Measurements from ENCODE around the gene MISP3.

MISP3 gene

GRCh38 chr19:14078411-14078810 lies 5.8 kb downstream of the MISP3 start:
- no peak for DNase-seq (ENCODE audit: extremely low spot score)
- TF ChIP-seq NFRKB (IDR thresholded peaks at IDR 0.05) = no peak
- no peak for TF ChIP-seq CTBP1 (IDR thresholded peaks at IDR 0.05; ENCODE audit: borderline replicate concordance)
- no peak for TF ChIP-seq SUZ12 (IDR thresholded peaks at IDR 0.05)
- no peak for TF ChIP-seq TARDBP (IDR thresholded peaks at IDR 0.05)
- TF ChIP-seq, protein P1, sequence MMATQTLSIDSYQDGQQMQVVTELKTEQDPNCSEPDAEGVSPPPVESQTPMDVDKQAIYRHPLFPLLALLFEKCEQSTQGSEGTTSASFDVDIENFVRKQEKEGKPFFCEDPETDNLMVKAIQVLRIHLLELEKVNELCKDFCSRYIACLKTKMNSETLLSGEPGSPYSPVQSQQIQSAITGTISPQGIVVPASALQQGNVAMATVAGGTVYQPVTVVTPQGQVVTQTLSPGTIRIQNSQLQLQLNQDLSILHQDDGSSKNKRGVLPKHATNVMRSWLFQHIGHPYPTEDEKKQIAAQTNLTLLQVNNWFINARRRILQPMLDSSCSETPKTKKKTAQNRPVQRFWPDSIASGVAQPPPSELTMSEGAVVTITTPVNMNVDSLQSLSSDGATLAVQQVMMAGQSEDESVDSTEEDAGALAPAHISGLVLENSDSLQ (IDR thresholded peaks at IDR 0.05) = no peak
- no peak for TF ChIP-seq ZNF384 (IDR thresholded peaks at IDR 0.05)
- TF ChIP-seq ELF4 (IDR thresholded peaks at IDR 0.05) = no peak
- TF ChIP-seq HDGF (IDR thresholded peaks at IDR 0.05; ENCODE audit: borderline replicate concordance) = no peak
- no peak for TF ChIP-seq FOXA1 (IDR thresholded peaks at IDR 0.05)
- no peak for TF ChIP-seq BHLHE40 (IDR thresholded peaks at IDR 0.05; ENCODE audit: borderline replicate concordance)
- TF ChIP-seq ARNT (IDR thresholded peaks at IDR 0.05) = no peak
- no peak for TF ChIP-seq LEF1 (IDR thresholded peaks at IDR 0.05; ENCODE audit: borderline replicate concordance)
- CTCF ChIA-PET = interaction anchor here (0.6 to 0.9 kb wide), 2 partner anchors 18 to 197 kb away, joined by 3 to 5 read pairs; no protein-coding TSS in a partner anchor
- POLR2A ChIA-PET = interaction anchor here (1.0 kb wide), 1 partner anchor 9 kb away, joined by 4 read pairs; no protein-coding TSS in a partner anchor

- peak; percentile 96 for DNase-seq (ENCODE audit: extremely low spot score)
- ChIA-PET POLR2A (interaction anchor here (1.2 to 1.3 kb wide), 4 partner anchors 9 to 74 kb away, joined by 3 to 6 read pairs (median 4); partner anchors contain the start of genes ASF1B, IL27RA and MISP3), CTCF (interaction anchor here (0.6 kb wide), 1 partner anchor 47 kb away, joined by 3 read pairs; no protein-coding TSS in a partner anchor)
- TF ChIP-seq ELF4 (IDR thresholded peaks at IDR 0.05) = peak; percentile 82
- TF ChIP-seq ZNF384 (IDR thresholded peaks at IDR 0.05) = peak; percentile 54; the same call in 1 of the 2 replicates
- TF ChIP-seq FOXK2 (IDR thresholded peaks at IDR 0.05) = no peak
- TF ChIP-seq, protein P1 (IDR thresholded peaks at IDR 0.05) = peak; percentile 66; the same call in 1 of the 2 replicates
Measured at GRCh38 chr19:14080887-14081796, 8.6 kb downstream of the MISP3 start.

GRCh38 chr19:14081797-14082674 lies 9.4 kb downstream of the MISP3 start:
- no peak for TF ChIP-seq CTBP1 (IDR thresholded peaks at IDR 0.05; ENCODE audit: borderline replicate concordance)
- TF ChIP-seq BHLHE40 (IDR thresholded peaks at IDR 0.05; ENCODE audit: borderline replicate concordance) = no peak
- no peak for DNase-seq (ENCODE audit: extremely low spot score)
- ChIA-PET POLR2A (interaction anchor here (1.1 to 1.3 kb wide), 3 partner anchors 10 to 76 kb away, joined by 3 to 6 read pairs (median 3); partner anchors contain the start of genes ASF1B, MISP3 and RFX1), CTCF (interaction anchor here (0.6 to 2.3 kb wide), 4 partner anchors 9 to 182 kb away, joined by 3 to 8 read pairs (median 3); no protein-coding TSS in a partner anchor)

DNA sequence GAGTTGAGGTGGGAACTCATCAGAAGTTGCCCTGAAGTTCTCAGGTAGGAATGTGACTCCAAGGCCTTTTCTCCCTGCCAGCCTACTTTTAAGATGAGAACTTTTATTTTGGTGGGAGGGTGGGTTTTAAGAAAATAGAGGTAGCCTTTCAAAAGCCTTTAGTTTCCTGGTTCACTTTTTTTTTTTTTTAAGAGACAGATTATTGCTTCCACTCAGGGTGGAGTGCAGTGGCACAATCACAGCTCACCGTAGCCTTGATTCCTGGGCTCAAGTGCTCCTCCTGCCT lies 10.0 kb downstream of the MISP3 start:
- POLR2A ChIA-PET = interaction anchor here (1.1 kb wide), 1 partner anchor 77 kb away, joined by 3 read pairs; the partner anchor contains the start of gene RFX1
- DNase-seq (ENCODE audit: extremely low spot score) = no peak
- no peak for TF ChIP-seq SP1 (IDR thresholded peaks at IDR 0.05)
- no peak for TF ChIP-seq ARNT (IDR thresholded peaks at IDR 0.05)
- no peak for TF ChIP-seq CTBP1 (IDR thresholded peaks at IDR 0.05; ENCODE audit: borderline replicate concordance)
- TF ChIP-seq LEF1 (IDR thresholded peaks at IDR 0.05; ENCODE audit: borderline replicate concordance) = no peak
- no peak for TF ChIP-seq BHLHE40 (IDR thresholded peaks at IDR 0.05; ENCODE audit: borderline replicate concordance)
- no peak for TF ChIP-seq FOXM1 (IDR thresholded peaks at IDR 0.05; ENCODE audit: borderline replicate concordance)
- TF ChIP-seq L3MBTL2 (conservative IDR thresholded peaks at IDR 0.05) = no peak
- no peak for TF ChIP-seq ELF4 (IDR thresholded peaks at IDR 0.05)
- CTCF ChIA-PET = interaction anchor here (0.6 to 2.3 kb wide), 3 partner anchors 9 to 182 kb away, joined by 3 to 8 read pairs (median 3); no protein-coding TSS in a partner anchor

GRCh38 chr19:14085309-14085995 lies 12.9 kb downstream of the MISP3 start, which contains the start of gene C19orf67:
Gene C19orf67 (minus strand): TSS chr19:14085783. CDS start chr19:14085627, 156 bp downstream.
- DNase-seq (ENCODE audit: extremely low spot score) = no peak
- ChIA-PET POLR2A (interaction anchor here (1.1 kb wide), 1 partner anchor 12 kb away, joined by 3 read pairs; no protein-coding TSS in a partner anchor), CTCF (no interaction called here)
- no peak for TF ChIP-seq TARDBP (IDR thresholded peaks at IDR 0.05)
- no peak for TF ChIP-seq ZNF384 (IDR thresholded peaks at IDR 0.05)
- no peak for TF ChIP-seq SUZ12 (IDR thresholded peaks at IDR 0.05)

- ChIA-PET CTCF (no interaction called here), POLR2A (no interaction called here)
- no peak for DNase-seq (ENCODE audit: extremely low spot score)
- TF ChIP-seq CTBP1 (IDR thresholded peaks at IDR 0.05; ENCODE audit: borderline replicate concordance) (no peak), L3MBTL2 (conservative IDR thresholded peaks at IDR 0.05) (no peak), LEF1 (IDR thresholded peaks at IDR 0.05; ENCODE audit: borderline replicate concordance) (no peak), FOXK2 (IDR thresholded peaks at IDR 0.05) (no peak), FOXA1 (IDR thresholded peaks at IDR 0.05) (no peak), TARDBP (IDR thresholded peaks at IDR 0.05) (no peak), HDGF (IDR thresholded peaks at IDR 0.05; ENCODE audit: borderline replicate concordance) (no peak), SP1 (IDR thresholded peaks at IDR 0.05) (no peak), ELF4 (IDR thresholded peaks at IDR 0.05) (no peak), FOXM1 (IDR thresholded peaks at IDR 0.05; ENCODE audit: borderline replicate concordance) (no peak), ARNT (IDR thresholded peaks at IDR 0.05) (no peak), NFRKB (IDR thresholded peaks at IDR 0.05) (no peak), SUZ12 (IDR thresholded peaks at IDR 0.05) (no peak), ZNF384 (IDR thresholded peaks at IDR 0.05) (no peak), BHLHE40 (IDR thresholded peaks at IDR 0.05; ENCODE audit: borderline replicate concordance) (no peak)
- TF ChIP-seq, protein P1 (IDR thresholded peaks at IDR 0.05) = no peak
Measured at GRCh38 chr19:14086098-14086497, 13.5 kb downstream of the MISP3 start.
